SK-N-SH treated with all-trans-retinoic acid at 6 μM for 48 hours (cell line): Measurements from ENCODE around the gene FBXL17.

Experiments used
- BACH2 ChIP-seq: fragments of 250-450 bp; sonication (Bioruptor Pico); IDR thresholded peaks from 2 replicates; pipeline ENCODE4 v1.9.0; 2021; ENCODE audit warnings: mild to moderate bottlenecking, borderline replicate concordance
- GLIS3 ChIP-seq: fragments of 250-450 bp; sonication (Bioruptor Pico); IDR thresholded peaks from 2 replicates; pipeline ENCODE4 v1.5.0; 2020; ENCODE audit warnings: mild to moderate bottlenecking, moderate library complexity
- OSR1 ChIP-seq: fragments of 250-450 bp; sonication (Bioruptor Pico); IDR thresholded peaks from 2 replicates; pipeline ENCODE4 v1.8.0; 2022; ENCODE audit warnings: moderate library complexity, mild to moderate bottlenecking, inconsistent platforms
- PPARA ChIP-seq: fragments of 250-450 bp; sonication (Bioruptor Pico); IDR thresholded peaks from 2 replicates; pipeline ENCODE4 v1.5.0; 2020; ENCODE audit warnings: mild to moderate bottlenecking, borderline replicate concordance
- RARB ChIP-seq: fragments of 250-450 bp; sonication (Bioruptor Pico); IDR thresholded peaks from 2 replicates; pipeline ENCODE4 v1.8.0; 2021; ENCODE audit warnings: mild to moderate bottlenecking, moderate library complexity
- ZC3H10 ChIP-seq: fragments of 250-450 bp; sonication (Bioruptor Pico); IDR thresholded peaks from 2 replicates; pipeline ENCODE4 v1.5.1; 2021; ENCODE audit warnings: mild to moderate bottlenecking, moderate library complexity
- ZFP3 ChIP-seq: fragments of 250-450 bp; sonication (Bioruptor Pico); IDR thresholded peaks from 2 replicates; pipeline ENCODE4 v1.5.0; 2020; ENCODE audit warnings: mild to moderate bottlenecking, moderate library complexity
- ZNF565 ChIP-seq: fragments of 450-650 bp; formaldehyde crosslinking; conservative IDR thresholded peaks from 2 replicates; pipeline ENCODE4 v1.5.0; 2020; ENCODE audit warnings: low read depth, mild to moderate bottlenecking, moderate library complexity
- ZNF8 ChIP-seq: fragments of 450-650 bp; formaldehyde crosslinking; IDR thresholded peaks from 2 replicates; pipeline ENCODE4 v1.5.0; 2020; ENCODE audit warnings: mild to moderate bottlenecking, moderate library complexity
- TF ChIP-seq, protein P1 (sequence below): fragments of 250-450 bp; sonication (Bioruptor Pico); IDR thresholded peaks from 2 replicates; pipeline ENCODE4 v1.5.0; 2020; ENCODE audit warnings: mild to moderate bottlenecking, moderate library complexity
- TF ChIP-seq, protein P2 (sequence below): fragments of 250-450 bp; sonication (Bioruptor Pico); IDR thresholded peaks from 2 replicates; pipeline ENCODE4 v1.8.0; 2020; ENCODE audit warnings: mild to moderate bottlenecking, moderate library complexity, borderline replicate concordance
- TF ChIP-seq, protein P3 (sequence below): fragments of 250-450 bp; sonication (Bioruptor Pico); IDR thresholded peaks from 2 replicates; pipeline ENCODE4 v1.5.1; 2020; ENCODE audit warnings: low read depth, mild to moderate bottlenecking, moderate library complexity
- TF ChIP-seq, protein P4 (sequence below): fragments of 250-450 bp; sonication (Bioruptor Pico); IDR thresholded peaks from 2 replicates; pipeline ENCODE4 v1.8.0; 2021; ENCODE audit warnings: low read depth, mild to moderate bottlenecking, moderate library complexity, borderline replicate concordance

DNA sequence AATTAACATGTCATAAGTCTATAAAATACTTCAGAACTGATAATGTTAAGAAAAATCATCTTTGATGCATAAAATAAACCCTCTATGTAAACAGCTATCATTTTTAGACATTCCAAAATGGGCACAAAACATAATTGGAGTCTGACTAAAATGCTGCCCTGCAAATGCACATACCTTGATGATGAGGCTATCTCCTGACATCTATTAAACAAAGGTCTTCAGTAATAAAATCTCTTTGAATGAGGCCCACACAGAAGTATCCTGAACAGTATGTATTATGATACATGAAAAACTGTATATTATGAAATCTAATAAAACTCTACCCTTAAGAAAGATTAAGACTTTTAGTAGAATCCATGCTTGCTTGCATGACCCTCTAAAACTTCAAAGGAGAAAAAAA, 66.1 kb downstream of the FBXL17 start:
- TF ChIP-seq BACH2 (CRISPR knock-in tag): no peak
- TF ChIP-seq ZC3H10: no peak
- TF ChIP-seq, protein P1, sequence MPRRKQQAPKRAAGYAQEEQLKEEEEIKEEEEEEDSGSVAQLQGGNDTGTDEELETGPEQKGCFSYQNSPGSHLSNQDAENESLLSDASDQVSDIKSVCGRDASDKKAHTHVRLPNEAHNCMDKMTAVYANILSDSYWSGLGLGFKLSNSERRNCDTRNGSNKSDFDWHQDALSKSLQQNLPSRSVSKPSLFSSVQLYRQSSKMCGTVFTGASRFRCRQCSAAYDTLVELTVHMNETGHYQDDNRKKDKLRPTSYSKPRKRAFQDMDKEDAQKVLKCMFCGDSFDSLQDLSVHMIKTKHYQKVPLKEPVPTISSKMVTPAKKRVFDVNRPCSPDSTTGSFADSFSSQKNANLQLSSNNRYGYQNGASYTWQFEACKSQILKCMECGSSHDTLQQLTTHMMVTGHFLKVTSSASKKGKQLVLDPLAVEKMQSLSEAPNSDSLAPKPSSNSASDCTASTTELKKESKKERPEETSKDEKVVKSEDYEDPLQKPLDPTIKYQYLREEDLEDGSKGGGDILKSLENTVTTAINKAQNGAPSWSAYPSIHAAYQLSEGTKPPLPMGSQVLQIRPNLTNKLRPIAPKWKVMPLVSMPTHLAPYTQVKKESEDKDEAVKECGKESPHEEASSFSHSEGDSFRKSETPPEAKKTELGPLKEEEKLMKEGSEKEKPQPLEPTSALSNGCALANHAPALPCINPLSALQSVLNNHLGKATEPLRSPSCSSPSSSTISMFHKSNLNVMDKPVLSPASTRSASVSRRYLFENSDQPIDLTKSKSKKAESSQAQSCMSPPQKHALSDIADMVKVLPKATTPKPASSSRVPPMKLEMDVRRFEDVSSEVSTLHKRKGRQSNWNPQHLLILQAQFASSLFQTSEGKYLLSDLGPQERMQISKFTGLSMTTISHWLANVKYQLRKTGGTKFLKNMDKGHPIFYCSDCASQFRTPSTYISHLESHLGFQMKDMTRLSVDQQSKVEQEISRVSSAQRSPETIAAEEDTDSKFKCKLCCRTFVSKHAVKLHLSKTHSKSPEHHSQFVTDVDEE (CRISPR knock-in tag): no peak
- TF ChIP-seq OSR1: no peak
- TF ChIP-seq ZFP3 (CRISPR knock-in tag): no peak
- TF ChIP-seq, protein P2, sequence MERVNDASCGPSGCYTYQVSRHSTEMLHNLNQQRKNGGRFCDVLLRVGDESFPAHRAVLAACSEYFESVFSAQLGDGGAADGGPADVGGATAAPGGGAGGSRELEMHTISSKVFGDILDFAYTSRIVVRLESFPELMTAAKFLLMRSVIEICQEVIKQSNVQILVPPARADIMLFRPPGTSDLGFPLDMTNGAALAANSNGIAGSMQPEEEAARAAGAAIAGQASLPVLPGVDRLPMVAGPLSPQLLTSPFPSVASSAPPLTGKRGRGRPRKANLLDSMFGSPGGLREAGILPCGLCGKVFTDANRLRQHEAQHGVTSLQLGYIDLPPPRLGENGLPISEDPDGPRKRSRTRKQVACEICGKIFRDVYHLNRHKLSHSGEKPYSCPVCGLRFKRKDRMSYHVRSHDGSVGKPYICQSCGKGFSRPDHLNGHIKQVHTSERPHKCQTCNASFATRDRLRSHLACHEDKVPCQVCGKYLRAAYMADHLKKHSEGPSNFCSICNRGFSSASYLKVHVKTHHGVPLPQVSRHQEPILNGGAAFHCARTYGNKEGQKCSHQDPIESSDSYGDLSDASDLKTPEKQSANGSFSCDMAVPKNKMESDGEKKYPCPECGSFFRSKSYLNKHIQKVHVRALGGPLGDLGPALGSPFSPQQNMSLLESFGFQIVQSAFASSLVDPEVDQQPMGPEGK (CRISPR knock-in tag): no peak
- TF ChIP-seq ZNF8 (CRISPR knock-in tag): no peak
- TF ChIP-seq ZNF565 (CRISPR knock-in tag): no peak
- no peak for TF ChIP-seq GLIS3 (CRISPR knock-in tag)
- TF ChIP-seq RARB (CRISPR knock-in tag): no peak
- TF ChIP-seq, protein P3, sequence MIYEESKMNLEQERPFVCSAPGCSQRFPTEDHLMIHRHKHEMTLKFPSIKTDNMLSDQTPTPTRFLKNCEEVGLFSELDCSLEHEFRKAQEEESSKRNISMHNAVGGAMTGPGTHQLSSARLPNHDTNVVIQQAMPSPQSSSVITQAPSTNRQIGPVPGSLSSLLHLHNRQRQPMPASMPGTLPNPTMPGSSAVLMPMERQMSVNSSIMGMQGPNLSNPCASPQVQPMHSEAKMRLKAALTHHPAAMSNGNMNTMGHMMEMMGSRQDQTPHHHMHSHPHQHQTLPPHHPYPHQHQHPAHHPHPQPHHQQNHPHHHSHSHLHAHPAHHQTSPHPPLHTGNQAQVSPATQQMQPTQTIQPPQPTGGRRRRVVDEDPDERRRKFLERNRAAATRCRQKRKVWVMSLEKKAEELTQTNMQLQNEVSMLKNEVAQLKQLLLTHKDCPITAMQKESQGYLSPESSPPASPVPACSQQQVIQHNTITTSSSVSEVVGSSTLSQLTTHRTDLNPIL (CRISPR knock-in tag): no peak
- no peak for TF ChIP-seq PPARA (CRISPR knock-in tag)
- TF ChIP-seq, protein P4, sequence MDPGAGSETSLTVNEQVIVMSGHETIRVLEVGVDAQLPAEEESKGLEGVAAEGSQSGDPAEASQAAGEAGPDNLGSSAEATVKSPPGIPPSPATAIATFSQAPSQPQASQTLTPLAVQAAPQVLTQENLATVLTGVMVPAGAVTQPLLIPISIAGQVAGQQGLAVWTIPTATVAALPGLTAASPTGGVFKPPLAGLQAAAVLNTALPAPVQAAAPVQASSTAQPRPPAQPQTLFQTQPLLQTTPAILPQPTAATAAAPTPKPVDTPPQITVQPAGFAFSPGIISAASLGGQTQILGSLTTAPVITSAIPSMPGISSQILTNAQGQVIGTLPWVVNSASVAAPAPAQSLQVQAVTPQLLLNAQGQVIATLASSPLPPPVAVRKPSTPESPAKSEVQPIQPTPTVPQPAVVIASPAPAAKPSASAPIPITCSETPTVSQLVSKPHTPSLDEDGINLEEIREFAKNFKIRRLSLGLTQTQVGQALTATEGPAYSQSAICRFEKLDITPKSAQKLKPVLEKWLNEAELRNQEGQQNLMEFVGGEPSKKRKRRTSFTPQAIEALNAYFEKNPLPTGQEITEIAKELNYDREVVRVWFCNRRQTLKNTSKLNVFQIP (CRISPR knock-in tag): no peak
